SK-N-MC (cell line): ENCODE data around the gene DOCK10.

Experiments used
- EZH2 ChIP-seq: fragments of 200-600 bp; sonication (generic); IDR thresholded peaks from one replicate; pipeline ENCODE4 v1.6.1; 2017; ENCODE audit warnings: antibody characterized with exemption
- FOXP2 ChIP-seq: optimal IDR thresholded peaks from 2 replicates; pipeline ENCODE3; 2011; ENCODE audit warnings: mild to moderate bottlenecking, moderate library complexity; ENCODE audit not compliant: insufficient read depth; ENCODE audit errors: extremely low read length, control extremely low read depth
- POLR2AphosphoS5 ChIP-seq: IDR thresholded peaks from 2 replicates; pipeline ENCODE4 v1.6.1; 2012; ENCODE audit warnings: mild to moderate bottlenecking, low read depth, low read length, borderline replicate concordance

DNA sequence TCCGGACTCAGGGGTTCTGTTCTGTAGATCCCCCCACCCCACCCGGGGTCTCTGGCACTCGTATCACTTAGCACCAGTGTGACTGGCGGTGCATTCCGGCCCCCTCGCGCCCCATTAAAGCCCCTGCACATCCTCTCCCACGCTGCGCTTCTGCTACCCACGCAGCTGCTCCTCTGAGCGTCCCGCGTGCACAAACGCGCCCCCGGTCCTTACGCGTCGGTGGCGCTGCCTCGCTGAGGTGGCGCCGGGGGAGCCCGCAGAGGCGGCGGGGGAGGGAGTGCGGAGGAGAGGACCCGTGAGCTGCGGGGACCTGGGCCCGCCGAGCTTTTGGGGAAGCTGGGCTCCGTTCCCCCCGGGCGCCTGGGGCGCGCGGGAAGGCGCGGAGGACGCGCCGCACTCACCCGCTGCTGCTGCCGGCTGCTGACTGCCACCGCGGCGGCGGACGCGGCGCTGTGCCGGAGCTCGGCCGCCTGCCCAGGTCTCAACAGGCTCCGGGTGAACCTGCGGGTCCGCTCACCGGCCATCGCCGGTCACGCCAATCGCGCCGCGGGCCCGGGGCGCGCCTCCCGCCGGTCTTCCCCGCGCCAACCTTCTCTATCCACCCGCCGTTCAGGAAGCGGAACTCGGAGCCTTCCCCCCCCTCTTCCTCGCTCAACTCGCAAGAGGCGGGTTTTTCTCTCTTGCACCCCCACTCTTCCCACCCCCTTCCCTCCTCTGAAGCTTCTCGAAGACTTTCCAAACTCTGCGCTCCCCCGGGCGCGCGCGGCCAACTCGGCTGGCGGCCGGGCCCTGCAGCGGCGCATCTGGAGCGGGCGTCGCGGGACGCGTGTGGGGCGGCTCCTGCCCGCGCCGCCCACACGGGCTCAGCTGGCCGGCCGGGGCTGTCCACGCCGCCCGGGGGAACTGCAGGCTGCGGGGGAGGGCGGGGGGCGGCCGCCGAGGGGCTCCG is at the start of gene DOCK10:
- TF ChIP-seq POLR2AphosphoS5 (no peak), EZH2 (no peak), FOXP2 (no peak)
